ENCODE results near the gene DNASE1L2.

DNASE1L2 gene

DNA sequence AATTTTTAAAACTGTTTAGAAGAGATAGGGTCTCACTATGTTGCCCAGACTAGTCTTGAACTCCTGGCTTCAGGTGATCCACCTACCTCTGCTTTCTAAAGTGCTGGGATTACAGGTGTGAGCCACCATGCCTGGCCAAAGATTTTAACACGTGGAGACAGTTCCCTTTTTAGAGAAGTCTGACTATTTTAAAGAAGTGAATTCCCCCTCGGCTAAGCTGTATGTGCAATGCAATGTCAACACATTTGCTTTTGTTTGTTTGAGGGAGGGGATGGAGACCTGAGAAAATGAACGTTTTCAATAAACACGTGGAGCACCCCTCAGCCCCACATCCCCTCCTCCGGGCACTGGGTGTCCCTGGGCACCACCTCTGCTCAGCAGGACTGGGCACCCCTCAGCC lies 46.0 kb downstream of the DNASE1L2 start:
- DNase-seq (ENCODE audit: insufficient read length, low spot score) (no peak), FAIRE-seq (no peak)
- TF ChIP-seq POLR2A (IDR thresholded peaks at IDR 0.05; ENCODE audit: low read depth, low read length): no peak

GRCh38 chr16:2282866-2283555 lies 46.8 kb downstream of the DNASE1L2 start:
- TF ChIP-seq POLR2A (IDR thresholded peaks at IDR 0.05; ENCODE audit: low read depth, low read length): no peak
- no peak for FAIRE-seq
- DNase-seq (ENCODE audit: insufficient read length, low spot score): no peak

GRCh38 chr16:2284001-2284770 lies 47.9 kb downstream of the DNASE1L2 start:
- FAIRE-seq (no peak), DNase-seq (ENCODE audit: insufficient read length, low spot score) (no peak)
- TF ChIP-seq POLR2A (IDR thresholded peaks at IDR 0.05; ENCODE audit: low read depth, low read length): no peak

DNA sequence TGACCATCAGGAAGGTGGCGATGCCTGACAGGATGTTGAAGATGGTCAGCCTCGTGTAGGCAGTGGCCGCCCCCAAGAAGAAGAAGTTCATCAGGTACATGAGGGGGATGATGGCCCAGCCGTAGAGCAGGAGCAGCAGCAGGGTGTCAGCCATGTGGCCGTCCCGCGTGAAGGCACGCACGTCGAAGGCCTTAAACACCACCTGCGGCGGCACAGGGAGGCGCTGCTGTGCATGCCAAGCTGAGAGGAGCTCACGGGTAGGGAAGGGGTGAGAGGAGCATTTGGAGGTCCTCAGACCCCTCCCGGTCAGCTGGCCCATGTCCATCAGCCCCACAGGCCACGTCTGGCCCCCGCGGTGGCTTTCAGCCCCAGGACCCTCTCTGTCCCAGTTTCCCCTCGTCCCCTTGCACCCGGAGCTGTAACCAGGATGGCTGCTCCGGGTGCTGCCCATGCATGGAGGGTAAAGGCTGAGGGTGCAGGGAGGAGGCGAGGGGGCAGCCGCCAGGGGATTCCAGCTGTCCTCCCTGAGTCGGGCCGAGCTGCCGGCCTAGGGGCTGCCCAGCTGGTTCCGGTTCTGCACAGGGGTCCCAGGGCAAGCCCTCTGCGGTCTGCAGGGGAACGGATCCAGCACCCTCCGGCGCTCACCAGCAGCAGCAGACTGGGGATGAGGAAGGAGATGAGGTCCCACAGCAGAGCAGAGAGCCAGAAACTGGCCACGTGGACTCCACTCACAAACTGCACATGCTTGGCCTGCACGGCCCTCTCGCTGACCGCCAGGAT lies 48.7 kb downstream of the DNASE1L2 start:
- TF ChIP-seq POLR2A (IDR thresholded peaks at IDR 0.05; ENCODE audit: low read depth, low read length): no peak
- no peak for DNase-seq (ENCODE audit: insufficient read length, low spot score)
- FAIRE-seq: no peak

DNA sequence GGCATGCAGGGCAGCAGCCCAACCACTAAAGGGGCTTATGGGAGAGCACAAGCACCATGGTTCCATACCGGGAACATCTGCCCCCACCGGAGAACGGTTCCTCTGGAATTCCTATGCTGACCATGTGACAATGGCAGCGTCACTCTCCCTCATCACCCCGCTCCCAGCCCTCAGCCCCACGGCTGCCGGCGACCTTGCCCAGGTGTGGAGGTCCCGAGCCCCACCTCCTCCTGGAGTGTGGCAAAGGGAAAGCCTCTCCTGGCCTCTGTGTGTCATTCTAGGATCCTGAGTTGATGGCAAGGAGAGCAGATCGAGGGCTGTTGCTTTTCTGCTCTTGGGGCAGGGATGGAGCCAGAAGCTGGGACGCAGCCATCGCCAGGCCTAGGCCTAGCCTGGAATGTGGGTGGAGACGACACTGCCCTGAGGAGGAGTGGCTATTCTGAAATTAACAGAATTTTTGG lies 49.5 kb downstream of the DNASE1L2 start:
- FAIRE-seq: no peak

GRCh38 chr16:2286550-2286949 lies 50.3 kb downstream of the DNASE1L2 start:
- TF ChIP-seq POLR2A (IDR thresholded peaks at IDR 0.05; ENCODE audit: low read depth, low read length): no peak
- DNase-seq (ENCODE audit: insufficient read length, low spot score) (no peak), FAIRE-seq (no peak)

More for the DNA sequence above, 49.5 kb downstream of the DNASE1L2 start:
- no peak for DNase-seq (ENCODE audit: insufficient read length, low spot score)
- no peak for TF ChIP-seq POLR2A (IDR thresholded peaks at IDR 0.05; ENCODE audit: low read depth, low read length)

GRCh38 chr16:2287916-2288547 lies 51.8 kb downstream of the DNASE1L2 start:
- TF ChIP-seq POLR2A (IDR thresholded peaks at IDR 0.05; ENCODE audit: low read depth, low read length): no peak
- DNase-seq (ENCODE audit: insufficient read length, low spot score): no peak
- no peak for FAIRE-seq
